ENCODE measurements around the gene ATP5PF.
"Not testable (repeated sequence)": the region's sequence is repeated elsewhere in the genome, so short reads cannot be mapped to it uniquely, and the experiment has no call there.

Gene ATP5PF, protein sequence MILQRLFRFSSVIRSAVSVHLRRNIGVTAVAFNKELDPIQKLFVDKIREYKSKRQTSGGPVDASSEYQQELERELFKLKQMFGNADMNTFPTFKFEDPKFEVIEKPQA

DNA sequence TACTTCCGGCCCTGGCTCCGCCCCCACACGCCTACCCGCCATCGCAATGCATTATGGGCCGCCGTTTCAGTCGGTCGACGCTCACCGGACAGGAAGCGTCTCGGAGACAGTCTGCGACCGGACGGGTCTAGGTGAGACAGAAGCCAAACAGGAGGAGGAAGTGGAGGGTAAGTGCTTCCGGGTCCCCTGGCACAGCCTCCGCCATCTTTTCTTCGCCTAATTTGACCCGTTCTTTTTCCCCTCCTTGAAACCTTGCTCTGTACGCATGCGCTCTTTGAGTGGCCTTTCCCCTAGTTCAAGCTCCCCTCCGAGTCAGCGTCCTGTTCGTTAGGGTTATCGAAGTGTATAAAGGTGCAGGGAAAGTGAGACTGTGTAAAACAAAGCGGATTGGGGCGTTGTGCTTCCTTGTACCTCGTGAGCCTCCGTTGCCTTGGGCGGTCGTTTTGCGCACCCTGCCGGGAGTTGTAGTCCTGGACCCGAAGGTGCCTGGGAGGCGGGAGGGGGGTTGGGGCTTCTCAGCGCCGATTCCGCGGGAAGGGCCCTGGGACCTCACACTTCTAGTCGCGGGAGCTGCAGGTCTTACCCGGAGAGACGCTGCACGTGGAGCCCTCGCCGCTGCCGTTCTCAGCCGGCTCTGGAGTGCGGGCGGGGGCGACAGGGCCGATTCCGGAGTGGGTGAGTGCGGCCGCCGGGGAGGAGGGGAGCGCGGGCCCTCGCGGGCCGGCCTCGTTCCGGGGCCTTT lies at the start of gene ATP5PF, which contains the start of gene GABPA:
Gene ATP5PF (minus strand): TSS at position 1 of the 742 bp plus-strand sequence. CDS start 5,110 bp downstream, outside the sequence.
Gene GABPA (plus strand): TSS at position 69 of the 742 bp plus-strand sequence. CDS start 6,627 bp downstream, outside the sequence.
- DNase-seq, result peak; percentile 99

DNA sequence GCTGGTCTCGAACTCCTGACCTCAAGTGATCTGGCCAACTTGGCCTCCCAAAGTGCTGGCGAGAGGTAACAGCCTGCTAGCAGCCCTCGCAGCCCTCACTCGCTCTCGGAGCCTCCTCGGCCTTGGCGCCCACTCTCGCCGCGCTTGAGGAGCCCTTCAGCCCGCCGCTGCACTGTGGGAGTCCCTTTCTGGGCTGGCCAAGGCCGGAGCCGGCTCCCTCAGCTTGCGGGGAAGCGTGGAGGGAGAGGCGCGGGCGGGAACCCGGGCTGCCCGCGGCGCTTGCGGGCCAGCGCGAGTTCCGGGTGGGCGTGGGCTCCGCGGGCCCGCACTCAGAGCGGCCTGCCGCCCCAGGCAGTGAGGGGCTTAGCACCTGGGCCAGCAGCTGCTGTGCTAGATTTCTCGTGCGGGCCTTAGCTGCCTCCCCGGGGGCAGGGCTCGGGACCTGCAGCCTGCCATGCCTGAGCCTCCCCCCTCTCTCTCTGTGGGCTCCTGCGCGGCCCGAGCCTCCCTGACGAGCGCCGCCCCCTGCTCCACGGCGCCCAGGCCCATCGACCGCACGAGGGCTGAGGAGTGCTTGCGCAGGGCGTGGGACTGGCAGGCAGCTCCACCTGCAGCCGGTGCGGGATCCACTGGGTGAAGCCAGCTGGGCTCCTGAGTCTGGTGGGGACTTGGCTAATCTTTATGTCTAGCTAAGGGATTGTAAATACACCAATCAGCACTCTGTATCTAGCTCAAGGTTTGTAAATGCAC lies 43.6 kb upstream of the ATP5PF start:
- DNase-seq, result not testable (repeated sequence)

DNA sequence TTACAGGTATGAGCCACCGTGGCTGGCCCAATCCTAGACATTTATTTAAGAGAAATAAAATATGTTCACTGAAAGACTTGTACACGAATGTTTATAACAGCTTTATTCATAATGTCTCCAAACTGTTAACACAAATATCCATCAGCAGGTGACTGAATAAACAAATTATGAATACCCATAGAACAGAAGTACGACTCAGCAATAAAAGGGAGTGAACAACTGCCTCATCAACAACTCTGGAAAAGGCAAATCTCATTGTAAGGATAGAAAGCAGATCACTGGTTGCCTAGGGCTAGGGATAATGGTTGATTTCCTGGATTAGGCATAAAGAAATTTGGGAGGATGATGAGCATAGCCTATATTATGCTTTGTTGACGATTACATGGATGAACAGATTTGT lies 41.7 kb upstream of the ATP5PF start:
- DNase-seq, result no peak

DNA sequence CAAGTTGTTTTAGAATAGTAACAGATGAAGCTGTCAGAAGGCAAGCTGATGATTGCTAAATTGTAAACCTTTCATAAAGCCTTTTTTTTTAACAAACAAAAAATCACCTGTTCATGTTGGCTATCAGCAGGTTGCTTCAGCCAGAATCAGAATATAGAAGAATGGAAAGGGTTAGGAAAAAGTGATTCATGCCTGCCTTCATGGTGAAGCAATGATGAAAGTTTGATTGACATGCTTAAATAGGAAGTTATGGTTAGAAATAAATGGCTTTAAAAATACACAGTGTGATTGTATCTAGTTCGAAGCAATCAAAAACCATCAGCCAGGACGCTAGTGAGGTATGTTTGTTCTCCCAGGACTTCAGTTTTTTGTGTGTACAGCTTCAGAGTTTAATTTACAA lies 38.0 kb upstream of the ATP5PF start:
- no peak for DNase-seq

DNA sequence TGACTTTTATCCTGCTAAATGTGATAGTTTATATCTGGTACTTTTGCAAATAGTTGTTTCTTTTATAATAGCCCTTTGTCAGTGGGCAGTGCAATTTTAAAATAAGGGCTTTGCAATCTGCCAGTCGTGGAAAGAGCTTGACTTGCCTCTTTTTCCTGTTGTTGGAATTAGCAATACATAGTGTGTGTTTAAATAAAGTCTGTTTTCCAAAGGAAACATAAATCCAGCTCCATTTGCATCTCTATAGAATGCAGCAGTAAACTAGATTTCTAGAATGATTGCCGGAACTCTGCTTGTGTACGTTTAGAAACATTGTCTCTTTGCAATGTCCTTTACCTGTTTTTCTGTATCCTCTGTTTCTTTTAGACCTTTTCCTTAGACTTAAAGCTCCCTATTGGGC lies 33.2 kb upstream of the ATP5PF start:
- no peak for DNase-seq

DNA sequence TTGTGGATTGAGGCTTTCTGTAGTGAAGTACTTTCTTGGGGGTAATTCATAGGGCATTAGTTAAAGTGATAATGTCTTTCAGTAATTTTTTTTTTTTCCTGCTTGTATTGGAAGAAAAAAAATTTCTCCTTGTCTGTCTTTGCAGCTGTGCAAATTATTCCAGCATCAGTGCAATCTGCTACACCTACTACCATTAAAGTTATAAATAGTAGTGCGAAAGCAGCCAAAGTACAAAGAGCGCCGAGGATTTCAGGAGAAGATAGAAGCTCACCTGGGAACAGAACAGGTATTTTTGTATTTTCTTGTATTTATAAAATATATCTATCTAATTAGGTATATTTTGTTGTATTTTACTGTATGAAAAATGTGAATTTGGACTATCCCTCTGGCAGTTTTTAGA lies 29.4 kb upstream of the ATP5PF start:
- DNase-seq, result no peak

DNA sequence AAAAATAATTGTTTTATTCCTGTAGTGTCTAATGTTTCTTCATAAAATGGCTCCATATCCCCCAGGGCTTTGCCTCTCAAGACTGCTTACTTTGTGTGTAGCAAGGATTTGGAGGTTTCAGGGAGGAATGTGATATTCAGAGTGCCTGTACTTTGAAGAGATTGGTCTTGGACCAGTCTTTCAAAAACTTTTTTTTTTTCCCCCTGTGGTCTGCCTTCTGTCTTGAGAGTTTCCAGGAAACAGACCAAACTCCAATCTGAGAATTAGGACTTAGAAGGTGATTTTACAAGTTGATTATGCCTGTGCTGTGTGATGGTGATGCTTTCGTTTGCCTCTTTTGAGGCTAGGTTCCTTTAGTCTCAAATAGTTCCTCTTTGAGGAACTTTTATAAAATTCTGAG lies 26.0 kb upstream of the ATP5PF start:
- no peak for DNase-seq

DNA sequence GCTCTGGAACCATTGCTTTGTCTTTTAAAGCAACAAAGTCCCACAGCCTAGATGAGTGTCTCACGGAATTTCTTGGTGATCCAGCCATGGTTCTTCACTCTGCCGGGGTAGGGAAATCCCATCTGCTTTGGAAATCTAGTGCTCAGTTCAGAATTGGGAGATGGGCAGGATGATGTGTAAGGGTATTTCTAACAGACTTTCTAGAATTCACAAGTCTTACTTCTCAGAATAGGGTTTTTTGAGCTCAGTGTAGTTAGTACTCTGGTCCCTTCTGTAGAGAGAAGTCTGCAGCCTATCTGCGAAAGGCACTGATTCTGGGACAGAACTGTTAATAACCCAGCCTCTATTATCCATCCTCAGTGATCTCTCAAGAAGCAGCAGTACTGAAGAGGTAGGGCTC lies 25.4 kb upstream of the ATP5PF start:
- no peak for DNase-seq

DNA sequence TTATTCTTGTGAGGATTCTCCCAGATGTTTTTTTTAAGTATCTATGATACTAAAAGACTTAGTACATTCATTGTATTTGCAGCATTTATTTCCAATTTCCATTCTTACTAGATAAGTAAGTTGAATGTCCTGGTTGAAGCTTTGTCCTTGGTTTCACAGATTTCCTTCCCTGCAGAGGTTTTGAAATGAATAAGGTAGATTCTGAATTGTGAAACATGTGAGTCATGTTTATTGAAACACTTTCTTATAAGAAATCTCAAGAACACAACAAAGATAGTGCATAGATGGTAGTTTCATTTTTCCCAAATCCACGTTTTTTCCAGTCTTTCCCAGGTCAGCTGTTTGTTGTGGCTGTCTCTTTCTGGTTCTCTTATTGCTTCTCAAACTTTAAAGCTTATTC lies 24.9 kb upstream of the ATP5PF start:
- no peak for DNase-seq

DNA sequence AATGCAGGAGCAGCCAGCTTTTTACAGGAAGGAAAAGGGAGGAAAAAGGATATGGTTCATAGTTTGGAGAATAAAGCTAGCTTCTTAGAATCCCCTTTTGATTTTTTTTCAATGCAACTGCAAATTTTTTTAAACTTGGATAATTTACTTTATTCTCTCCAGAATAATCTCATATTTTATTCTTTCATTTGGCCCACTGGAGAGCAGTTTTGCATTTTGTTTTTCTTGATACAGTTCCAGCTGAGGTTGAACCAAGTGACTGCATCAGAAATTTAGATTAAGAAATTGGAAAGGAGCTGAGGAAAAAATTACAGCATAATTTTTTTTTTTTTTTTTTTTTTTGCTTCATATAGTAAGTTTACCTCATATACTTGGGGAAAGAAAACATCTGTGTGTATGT lies 22.8 kb upstream of the ATP5PF start:
- no peak for DNase-seq

DNA sequence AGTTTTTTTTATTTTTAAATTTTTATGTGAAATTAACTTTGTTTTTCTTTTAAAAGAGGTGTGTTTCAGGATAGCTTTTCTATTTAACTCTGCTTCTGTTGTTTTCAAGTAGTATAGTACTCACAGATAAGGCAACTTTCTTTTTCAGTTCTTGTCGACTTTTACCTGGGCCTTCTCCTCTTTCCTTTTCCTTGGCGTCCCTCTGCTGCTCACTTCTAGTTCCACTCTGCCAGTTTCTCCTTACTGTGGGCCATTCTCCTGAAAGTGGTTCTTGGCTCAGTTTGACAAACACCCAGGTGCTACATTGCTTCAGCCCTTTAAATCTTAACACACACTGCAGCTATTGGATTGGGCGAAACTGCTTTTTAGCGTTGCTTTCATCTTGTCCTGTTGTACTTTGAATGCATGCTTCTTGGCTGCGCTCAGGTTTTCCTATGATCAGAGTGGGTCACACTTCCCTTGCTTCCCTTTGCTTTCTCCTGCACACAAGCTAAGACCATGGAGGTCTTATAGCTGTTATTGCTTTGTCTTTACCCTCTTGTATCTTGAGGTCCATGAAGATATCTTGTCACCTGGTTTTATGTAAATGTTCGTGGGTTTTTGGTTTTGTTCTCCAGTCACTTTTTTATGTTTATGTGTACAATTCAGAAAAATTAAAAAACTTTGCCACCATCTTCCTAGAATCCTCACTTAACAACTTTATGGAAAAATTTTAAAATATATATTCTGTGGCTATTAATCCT lies 21.7 kb upstream of the ATP5PF start:
- DNase-seq, result no peak

DNA sequence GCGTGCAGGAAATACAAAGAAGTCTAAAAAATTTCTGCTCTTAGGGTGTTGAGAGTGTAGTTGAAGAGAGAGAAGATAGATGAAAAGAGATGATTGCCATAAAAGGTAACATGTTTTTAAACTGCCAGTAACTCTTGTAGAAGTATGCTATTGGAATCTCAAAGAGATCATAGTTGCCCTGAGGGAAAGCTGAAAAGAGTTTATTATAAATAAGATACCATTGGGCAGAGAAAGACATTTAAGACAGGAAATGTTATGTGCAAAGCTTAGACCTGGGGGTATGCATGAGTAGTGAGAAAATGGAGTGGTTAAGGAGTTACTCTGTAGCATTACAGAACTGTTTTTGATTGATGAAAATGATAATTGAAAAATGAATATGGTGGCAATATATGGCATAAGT lies 17.7 kb upstream of the ATP5PF start:
- no peak for DNase-seq

DNA sequence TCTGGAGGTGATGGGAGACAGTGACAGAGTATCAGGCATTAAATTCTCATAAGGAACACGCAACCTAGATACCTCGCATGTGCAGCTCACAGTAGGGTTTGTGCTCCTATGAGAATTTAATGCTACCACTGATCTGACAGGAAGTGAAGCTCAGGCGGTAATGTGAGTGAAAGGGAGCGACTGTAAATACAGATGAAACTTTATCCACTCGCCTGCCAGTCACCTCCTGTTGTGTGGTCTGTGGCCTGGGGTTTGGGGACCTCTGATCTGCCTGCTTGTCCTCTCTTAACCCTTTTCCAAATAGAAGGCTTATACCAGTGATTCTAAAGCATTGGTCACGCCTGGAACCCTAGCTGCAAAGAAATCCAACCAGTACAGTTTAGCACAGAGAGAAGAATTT lies 15.4 kb upstream of the ATP5PF start:
- no peak for DNase-seq

DNA sequence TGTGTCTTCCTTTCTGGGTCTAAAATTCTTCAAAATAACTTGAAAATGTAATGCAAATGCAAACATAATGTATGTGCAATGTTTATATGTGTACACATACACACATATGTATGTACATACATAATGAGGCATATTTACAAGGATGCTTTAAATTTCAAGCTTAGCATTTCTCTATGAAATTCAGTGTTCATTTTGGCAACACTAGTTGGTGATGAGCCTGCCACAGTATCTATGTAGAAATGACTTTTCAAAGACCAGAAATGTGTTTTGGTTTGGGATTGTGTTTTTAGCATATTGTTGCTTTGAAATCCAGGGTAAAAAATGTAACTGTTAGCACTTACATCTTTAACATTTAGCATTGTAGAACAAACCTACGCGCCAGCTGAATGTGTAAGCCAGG lies 10.2 kb upstream of the ATP5PF start:
- DNase-seq, result no peak

DNA sequence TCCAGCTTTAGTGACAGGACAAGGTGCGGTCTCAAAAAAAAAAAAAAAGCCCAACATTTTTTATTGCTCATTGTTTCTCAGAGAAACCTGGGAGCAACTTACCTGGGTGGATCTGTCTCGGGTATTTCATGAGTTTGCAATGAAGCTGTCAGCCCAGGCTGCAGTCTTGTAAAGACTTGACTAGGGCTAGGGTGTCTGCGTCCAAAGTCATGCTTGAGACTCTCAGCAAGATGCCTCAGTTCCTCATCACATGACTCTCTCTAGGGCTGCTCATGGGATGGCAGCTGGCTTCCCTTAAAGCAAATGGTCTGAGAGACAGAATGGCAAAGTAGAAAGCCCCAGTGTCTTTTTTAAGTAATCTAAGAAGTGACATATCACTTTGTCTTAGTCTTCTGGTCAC lies 8.2 kb upstream of the ATP5PF start:
- no peak for DNase-seq

DNA sequence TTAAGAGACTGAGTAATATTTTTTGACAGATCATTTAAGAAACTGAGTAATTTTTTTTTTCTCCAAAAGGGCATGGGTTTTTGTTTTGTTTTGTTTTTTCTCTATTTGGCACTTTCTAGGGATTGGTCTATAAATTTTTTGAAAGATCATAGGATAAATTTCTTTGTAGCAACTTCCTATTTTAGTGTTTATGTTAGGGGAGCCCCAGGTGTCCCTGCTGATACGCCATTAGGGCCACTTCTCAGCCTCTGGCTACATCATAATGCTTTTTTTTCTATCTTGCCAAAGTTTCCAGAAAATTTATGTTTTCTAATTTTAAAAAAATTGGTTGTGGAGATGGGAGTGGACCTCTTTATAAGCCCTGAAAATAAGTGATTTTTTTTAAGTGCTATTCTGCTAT lies 2.7 kb upstream of the ATP5PF start:
- no peak for DNase-seq

DNA sequence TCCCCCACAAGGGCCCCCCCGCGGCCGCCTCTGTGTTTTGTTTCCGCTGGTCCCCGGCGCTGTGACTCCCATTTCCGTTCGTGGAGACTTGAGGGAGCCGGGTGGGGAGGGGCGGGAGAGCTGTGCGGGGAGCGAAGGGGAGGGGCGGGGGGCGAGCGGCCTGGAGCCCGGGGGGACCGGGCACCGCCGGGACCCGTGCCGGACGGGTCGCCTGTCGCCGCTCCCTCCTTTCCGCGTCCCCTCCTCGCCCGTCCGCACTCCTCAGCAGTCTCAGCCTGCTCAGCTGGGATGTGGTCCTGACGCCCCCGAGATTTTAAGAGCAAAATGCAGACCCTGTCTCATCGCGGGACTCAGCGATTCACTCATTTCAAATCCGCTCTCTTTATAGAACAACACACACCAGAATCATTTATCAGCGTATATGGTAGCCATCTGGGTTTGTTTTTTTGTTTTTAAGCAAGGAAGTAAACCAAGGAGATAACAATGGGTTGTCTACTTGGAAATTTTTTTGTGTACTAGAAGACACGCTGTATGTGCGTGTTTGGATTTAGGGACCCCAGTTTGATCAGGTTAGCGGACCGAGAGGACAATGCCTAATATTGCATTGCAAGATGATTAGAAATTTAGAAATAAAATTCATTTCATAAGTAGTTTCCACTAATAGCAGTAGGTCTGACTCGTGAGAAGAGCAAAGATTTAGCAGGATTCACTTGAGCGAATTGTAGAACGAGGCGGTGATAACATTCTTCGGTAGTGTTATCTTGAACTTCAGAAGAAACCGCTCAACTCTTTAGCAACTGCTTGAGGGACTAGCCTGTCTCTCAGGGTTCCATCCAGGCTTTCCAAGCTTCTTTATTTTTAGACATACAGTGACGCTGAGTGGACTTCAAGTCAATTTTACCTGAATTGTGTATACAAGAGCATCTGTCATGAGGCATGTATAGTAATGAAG lies 1.2 kb upstream of the ATP5PF start:
- DNase-seq, result peak; percentile 91

DNA sequence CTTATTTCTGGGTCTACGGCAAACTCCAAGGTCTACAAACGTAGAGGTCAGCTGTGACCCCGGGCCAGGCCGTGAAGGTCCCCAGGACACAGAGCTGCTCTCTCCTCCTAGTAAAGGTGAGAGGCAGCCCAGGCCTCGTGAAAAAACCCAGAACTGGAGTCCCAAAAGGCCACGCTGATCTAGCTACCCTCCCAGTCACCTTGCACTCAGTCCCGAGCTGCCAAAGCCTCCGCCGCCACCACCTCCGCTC lies 125 bp downstream of the ATP5PF start:
- no peak for DNase-seq

DNA sequence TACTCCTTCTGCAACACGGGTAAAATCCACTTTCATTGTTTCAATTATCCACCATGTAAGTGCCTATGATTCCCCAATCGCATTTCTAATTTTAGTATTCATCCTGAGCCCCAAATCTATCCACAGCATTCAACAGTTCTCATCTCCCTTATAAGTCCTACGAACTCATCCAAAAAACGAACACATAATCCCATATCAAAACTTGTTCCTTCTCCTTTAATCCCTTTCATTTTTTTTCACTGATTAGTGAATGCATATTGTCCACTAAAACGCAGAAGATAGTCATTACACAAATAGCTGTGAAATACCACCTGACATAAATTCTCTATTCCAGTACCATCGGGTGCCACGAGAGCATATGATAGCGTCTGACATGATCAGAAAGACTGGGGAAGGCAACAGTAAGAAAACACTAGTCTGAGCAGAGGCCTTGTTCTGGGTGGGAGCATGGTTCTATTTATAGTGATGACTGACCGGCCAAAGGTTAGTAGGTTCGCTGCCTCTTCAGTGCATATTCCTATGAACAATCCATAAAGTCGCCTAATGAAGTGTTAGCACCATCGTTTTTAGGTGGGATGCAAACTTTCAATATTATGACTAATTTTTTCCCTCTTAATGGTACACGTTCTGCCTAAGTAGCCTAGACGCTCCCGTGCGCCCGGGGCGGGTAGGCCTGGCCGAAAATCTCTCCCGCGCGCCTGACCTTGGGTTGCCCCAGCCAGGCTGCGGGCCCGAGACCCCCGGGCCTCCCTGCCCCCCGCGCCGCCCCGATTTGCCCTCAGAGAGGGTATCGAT lies 648 bp downstream of the ATP5PF start:
- peak; percentile 79 for DNase-seq

DNA sequence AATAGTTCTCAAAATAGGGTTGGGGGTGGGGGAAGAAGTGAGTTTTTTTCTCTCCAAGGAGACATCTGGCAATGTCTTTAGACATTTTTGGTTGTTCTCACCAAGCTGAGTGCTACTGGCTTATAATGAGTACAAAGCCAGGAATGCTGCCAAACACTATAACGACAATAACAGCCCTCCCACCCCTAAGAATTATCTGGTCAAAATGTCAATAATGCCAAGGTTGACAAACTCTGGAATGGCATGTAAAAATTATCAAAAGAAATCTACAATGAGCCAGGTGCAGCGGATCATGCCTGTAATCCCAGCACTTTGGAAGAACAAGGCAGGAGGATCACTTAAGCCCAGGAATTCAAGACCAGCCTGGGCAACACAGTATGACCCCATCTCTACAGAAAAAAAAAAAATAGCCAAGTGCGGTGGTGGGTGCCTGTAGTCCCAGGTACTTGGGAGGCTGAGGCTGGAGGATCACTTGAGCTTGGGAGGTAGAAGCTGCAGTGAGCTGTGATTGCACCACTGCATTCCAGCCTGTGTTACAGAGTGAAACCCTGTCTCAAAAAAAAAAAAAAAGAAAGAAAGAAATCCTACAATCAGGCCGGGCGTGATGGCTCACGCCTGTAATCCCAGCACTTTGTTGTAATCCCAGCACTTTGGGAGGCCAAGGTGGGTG lies 2.5 kb downstream of the ATP5PF start:
- DNase-seq, result no peak

DNA sequence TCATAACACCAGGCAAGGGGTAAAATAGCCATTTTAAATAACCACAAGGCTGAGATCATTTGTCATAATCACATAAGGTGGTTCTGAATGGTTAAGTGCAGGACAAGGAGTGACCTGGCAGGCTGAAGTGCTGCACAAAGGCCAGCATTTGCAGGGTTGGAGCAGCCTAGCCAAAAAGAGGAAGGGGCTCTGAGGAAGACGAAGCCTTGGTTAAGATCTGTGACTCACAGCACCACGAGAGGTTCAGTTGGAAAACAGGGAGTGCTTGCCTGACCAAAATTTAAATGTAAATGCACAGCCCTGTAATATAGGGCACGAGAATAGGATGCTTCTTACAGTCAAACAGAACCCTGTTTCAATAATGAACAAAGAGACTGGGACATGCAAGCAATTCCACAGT lies 12.1 kb downstream of the ATP5PF start:
- no peak for DNase-seq

All from activated effector memory CD4-positive, alpha-beta T cell treated with anti-CD3 and anti-CD28 coated beads, Interleukin-2, amount 50 U/mL, for 16 hours (primary cell).